Measurements from ENCODE around the gene MRPS9.

- no peak for TF ChIP-seq MYC (IDR thresholded peaks at IDR 0.05; ENCODE audit: low read depth, low read length)
- no peak for TF ChIP-seq CTCF (IDR thresholded peaks at IDR 0.05; ENCODE audit: extremely low read depth in 1 of 2, insufficient read depth in 1 of 2, low read depth in 1 of 2, low read length in 2 of 2)
- TF ChIP-seq POLR2AphosphoS5 (IDR thresholded peaks at IDR 0.05; ENCODE audit: insufficient read depth, low read depth, low read length) = no peak
- TF ChIP-seq POLR2A (IDR thresholded peaks at IDR 0.05; ENCODE audit: low read depth, low read length) = no peak
- no peak for TF ChIP-seq EZH2 (IDR thresholded peaks at IDR 0.05; ENCODE audit: borderline replicate concordance, low read depth, low read length, severe bottlenecking)
- no peak for TF ChIP-seq JUN (IDR thresholded peaks at IDR 0.05; ENCODE audit: borderline replicate concordance, insufficient read depth, insufficient read length, low read depth)
- no peak for TF ChIP-seq GATA2 (IDR thresholded peaks at IDR 0.05; ENCODE audit: insufficient read depth, insufficient read length, low read depth, low read length)
- TF ChIP-seq FOS (IDR thresholded peaks at IDR 0.05; ENCODE audit: borderline replicate concordance, insufficient read depth, low read length) = no peak
Measured at GRCh38 chr2:105139556-105140239, 101.8 kb downstream of the MRPS9 start.

Measured in endothelial cell of umbilical vein (primary cell).